Activated T-helper 17 cell treated with anti-CD3 and anti-CD28 coated beads, Interleukin-2, amount 50 U/mL, for 72 hours (primary cell): ENCODE results near the gene SPSB3. TPM values are rescaled to one million over a fixed set of nuclear protein-coding genes. Genes with fewer than 3 reads are reported as not detected.

ENCODE experiments used
- total RNA-seq, 2 donors: library from RNA; stranded (reverse); gene quantifications; one replicate each; pipeline ENCODE4 v1.2.3, GENCODE V29; 2022

The SPSB3 gene
- total RNA-seq, 2 donors from 2014 or later = 20.3 to 21.1 TPM

Other genes with a start within 250 kb of the SPSB3 start
- 10 to 100 TPM; 14.3 to 22.5 TPM for gene TMEM204, start 248.9 kb downstream of the SPSB3 start, total RNA-seq
- 10 to 100 TPM; 11.9 to 19.9 TPM for gene IFT140, start 170.5 kb downstream of the SPSB3 start, total RNA-seq
- gene CRAMP1, start 170.2 kb downstream of the SPSB3 start, total RNA-seq = 10 to 100 TPM; 12.0 to 20.6 TPM
- gene JPT2, start 104.3 kb downstream of the SPSB3 start, total RNA-seq = 10 to 100 TPM; 55.9 to 85.1 TPM
- gene MAPK8IP3, start 76.4 kb downstream of the SPSB3 start, total RNA-seq = 100 to 1,000 TPM in 1 of 2 donors, 10 to 100 TPM in 1; 59.9 to 106 TPM
- 10 to 100 TPM; 39.3 to 39.9 TPM for gene NME3, start 11.0 kb downstream of the SPSB3 start, total RNA-seq
- gene EME2, start 9.8 kb downstream of the SPSB3 start, total RNA-seq = 10 to 100 TPM; 37.6 to 39.6 TPM
- 100 to 1,000 TPM in 1 of 2 donors, 10 to 100 TPM in 1; 80.8 to 190 TPM for gene MRPS34, start 9.4 kb downstream of the SPSB3 start, total RNA-seq
- gene NUBP2, start 389 bp upstream of the SPSB3 start, total RNA-seq = 10 to 100 TPM; 32.6 to 58.8 TPM
- gene IGFALS, start 11.1 kb upstream of the SPSB3 start, total RNA-seq = under 1 TPM; 0.13 to 0.15 TPM
- gene HAGH, start 44.3 kb upstream of the SPSB3 start, total RNA-seq = 10 to 100 TPM; 40.9 to 42.0 TPM
- 10 to 100 TPM; 19.2 to 19.3 TPM for gene FAHD1, start 44.6 kb upstream of the SPSB3 start, total RNA-seq
- under 1 TPM in 1 of 2 donors, not detected in 1; 0.79 TPM for gene MEIOB, start 89.6 kb upstream of the SPSB3 start, total RNA-seq
- gene HS3ST6, start 135.8 kb upstream of the SPSB3 start, total RNA-seq = not detected
- 10 to 100 TPM; 31.5 to 34.3 TPM for gene MSRB1, start 160.6 kb upstream of the SPSB3 start, total RNA-seq
- gene RPL3L, start 172.1 kb upstream of the SPSB3 start, total RNA-seq = under 1 TPM in 1 of 2 donors, not detected in 1; 0.37 TPM
- gene NDUFB10, start 177.0 kb upstream of the SPSB3 start, total RNA-seq = 100 to 1,000 TPM in 1 of 2 donors, 10 to 100 TPM in 1; 65.3 to 122 TPM
- 1,000 to 10,000 TPM; 4,570 to 4,579 TPM for gene RPS2, start 182.3 kb upstream of the SPSB3 start, total RNA-seq
- gene RNF151, start 184.3 kb upstream of the SPSB3 start, total RNA-seq = under 1 TPM in 1 of 2 donors, not detected in 1; 0.32 TPM
- gene TBL3, start 189.5 kb upstream of the SPSB3 start, total RNA-seq = 10 to 100 TPM; 23.0 to 37.3 TPM
- gene NOXO1, start 198.9 kb upstream of the SPSB3 start, total RNA-seq = 1 to 10 TPM in 1 of 2 donors, not detected in 1; 1.0 TPM
- gene GFER, start 201.6 kb upstream of the SPSB3 start, total RNA-seq = 10 to 100 TPM; 12.4 to 28.5 TPM
- 1 to 10 TPM; 5.9 to 7.9 TPM for gene SYNGR3, start 207.4 kb upstream of the SPSB3 start, total RNA-seq
- 10 to 100 TPM; 41.2 to 79.6 TPM for gene ZNF598, start 227.2 kb upstream of the SPSB3 start, total RNA-seq
- gene NPW, start 237.2 kb upstream of the SPSB3 start, total RNA-seq = 1 to 10 TPM in 1 of 2 donors, not detected in 1; 2.8 TPM
- gene NHERF2, start 244.3 kb upstream of the SPSB3 start, total RNA-seq = 1 to 10 TPM in 1 of 2 donors, under 1 TPM in 1; 0.21 to 2.9 TPM